A549 (cell line): ENCODE results near the gene TMEM170A. TPM values are rescaled to one million over a fixed set of nuclear protein-coding genes. Genes with fewer than 3 reads are reported as not detected.

Experiments used
- ATAC-seq, 2 experiments: fragments of 200-7000 bp in 1 of 2; fragments of >200 bp in 1 of 2; cut with Nextera tagmentation in 1 of 2; cut with Tn5 transposase in 1 of 2; 3 replicates each; pipeline versions ENCODE4 v1.8.0 to v1.9.1; 2018 to 2020; ENCODE audit warnings: mild to moderate bottlenecking in 1 of 2, moderate library complexity in 1 of 2
- CTCF ChIA-PET: fragments of 300-600 bp; sonication (Branson Sonifier 250); formaldehyde crosslinking; extraction: SDS; loops from one replicate; lab custom pipeline; 2021; ENCODE audit warnings: antibody characterized with exemption, inconsistent platforms; lab: Yijun Ruan, JAX
- POLR2A ChIA-PET: fragments of 350-600 bp; formaldehyde crosslinking; extraction: SDS; loops from one replicate; lab custom pipeline; 2021; ENCODE audit warnings: antibody characterized with exemption, inconsistent platforms; lab: Yijun Ruan, JAX
- DNase-seq, 2 experiments: peaks; one replicate each; pipeline versions ENCODE4 v3.0.0 to v3.0.0-alpha.2; 2011 to 2016; ENCODE audit warnings: low read depth in 1 of 2, low spot score in 1 of 2
- FAIRE-seq: peaks from 2 replicates; lab custom pipeline; 2011; peaks lifted over from hg19 to GRCh38; lab: Jason Lieb, UNC
- H3K27ac ChIP-seq, 2 experiments: fragments of >200 bp; sonication (Bioruptor Twin); formaldehyde crosslinking; 3 replicates each; pipeline ENCODE4 v1.5.1; 2016 to 2017
- H3K4me1 ChIP-seq: fragments of >200 bp; sonication (Bioruptor Twin); formaldehyde crosslinking; 3 replicates; pipeline ENCODE4 v1.6.1; 2016
- H3K4me2 ChIP-seq: fragments of >200 bp; sonication (Bioruptor Twin); formaldehyde crosslinking; 3 replicates; pipeline ENCODE4 v1.6.1; 2016
- H3K4me3 ChIP-seq: fragments of >200 bp; sonication (Bioruptor Twin); formaldehyde crosslinking; 3 replicates; pipeline ENCODE4 v1.5.1; 2016
- H3K9me3 ChIP-seq: fragments of >200 bp; sonication (Bioruptor Twin); formaldehyde crosslinking; 3 replicates; pipeline ENCODE4 v1.6.1; 2016
- BHLHE40 ChIP-seq: IDR thresholded peaks from 2 replicates; pipeline ENCODE4 v1.6.1; 2012; ENCODE audit warnings: low read depth, low read length, inconsistent platforms
- CBX8 ChIP-seq: fragments of 200-600 bp; sonication (generic); IDR thresholded peaks from 2 replicates; pipeline ENCODE4 v1.6.1; 2016
- CEBPB ChIP-seq, 2 experiments: fragments of >200 bp in 1 of 2; sonication (Bioruptor Twin) in 1 of 2; formaldehyde crosslinking in 1 of 2; IDR thresholded peaks; 2 replicates each; pipeline ENCODE4 v1.6.1; 2012 to 2016
- CHD2 ChIP-seq: fragments of 150-350 bp; IDR thresholded peaks from 2 replicates; pipeline ENCODE4 v1.6.1; 2014; ENCODE audit warnings: low read length; ENCODE audit not compliant: partially characterized antibody
- EHMT2 ChIP-seq: fragments of 200-600 bp; sonication (generic); IDR thresholded peaks from 2 replicates; pipeline ENCODE4 v1.6.1; 2016; ENCODE audit warnings: antibody characterized with exemption, low read depth, mild to moderate bottlenecking, moderate library complexity
- EP300 ChIP-seq, 2 experiments: fragments of >200 bp; sonication (Bioruptor Twin); formaldehyde crosslinking; IDR thresholded peaks; 2 replicates in 1 of 2; 3 replicates in 1 of 2; pipeline ENCODE4 v1.6.1; 2016 to 2017
- FOSB ChIP-seq: fragments of 250-450 bp; sonication (Bioruptor Pico); IDR thresholded peaks from 2 replicates; pipeline ENCODE4 v1.5.0; 2020; ENCODE audit warnings: mild to moderate bottlenecking, moderate library complexity
- FOSL2 ChIP-seq, 2 experiments: fragments of 450-650 bp in 1 of 2; fragments of >200 bp in 1 of 2; sonication (Bioruptor Twin) in 1 of 2; formaldehyde crosslinking; IDR thresholded peaks; 2 replicates each; pipeline versions ENCODE4 v1.5.0 to v1.6.1; 2016 to 2020; ENCODE audit warnings: mild to moderate bottlenecking in 1 of 2, moderate library complexity in 1 of 2
- FOXS1 ChIP-seq: fragments of 250-450 bp; sonication (Bioruptor Pico); IDR thresholded peaks from 2 replicates; pipeline ENCODE4 v1.5.0; 2020; ENCODE audit warnings: mild to moderate bottlenecking, moderate library complexity
- JUNB ChIP-seq: fragments of >200 bp; sonication (Bioruptor Twin); formaldehyde crosslinking; IDR thresholded peaks from 2 replicates; pipeline ENCODE4 v1.6.1; 2016
- KDM5A ChIP-seq: fragments of 200-600 bp; sonication (generic); IDR thresholded peaks from 2 replicates; pipeline ENCODE4 v1.6.1; 2016; ENCODE audit warnings: antibody characterized with exemption, mild to moderate bottlenecking
- MAZ ChIP-seq: fragments of 150-350 bp; IDR thresholded peaks from 2 replicates; pipeline ENCODE4 v1.6.1; 2014; ENCODE audit warnings: antibody characterized with exemption, low read depth, low read length, borderline replicate concordance
- POLR2AphosphoS2 ChIP-seq: conservative IDR thresholded peaks from 2 replicates; pipeline ENCODE4 v1.6.1; 2012; ENCODE audit warnings: low read length, improper control_type of control experiment, inconsistent platforms
- RARB ChIP-seq: fragments of 250-450 bp; sonication (Bioruptor Pico); IDR thresholded peaks from 2 replicates; pipeline ENCODE4 v1.8.0; 2021; ENCODE audit warnings: mild to moderate bottlenecking, moderate library complexity
- WGBS: methylation state at CpG from one replicate; pipeline ENCODE4 v1.1.6; 2017; ENCODE audit errors: missing lambda C conversion rate; 5-methylcytosine and 5-hydroxymethylcytosine counted together
- polyA plus RNA-seq, 4 experiments: library from polyadenylated mRNA; depleted of rRNA in 3 of 4; stranded (reverse); fragments of >200 nt; fragmentation: RNase III in 1 of 4; extraction: RNeasy Plus Mini Kit Qiagen cat#74134 plus additional on column Dnase treatment in 1 of 4; gene quantifications; 2 replicates in 3 of 4; 3 replicates in 1 of 4; pipeline ENCODE4 v1.2.3, GENCODE V29; 2011 to 2017
- TF ChIP-seq, protein P1 (sequence below): fragments of >200 bp; sonication (Bioruptor Twin); formaldehyde crosslinking; IDR thresholded peaks from 3 replicates; pipeline ENCODE4 v1.5.1; 2016
- TF ChIP-seq, protein P2 (sequence below): IDR thresholded peaks from 2 replicates; pipeline ENCODE4 v1.6.1; 2012
- TF ChIP-seq, protein P3 (sequence below): fragments of 150-350 bp; IDR thresholded peaks from 2 replicates; pipeline ENCODE4 v1.6.1; 2014; ENCODE audit warnings: low read depth, mild to moderate bottlenecking, low read length
- TF ChIP-seq, protein P4 (sequence below): fragments of 450-650 bp; IDR thresholded peaks from 2 replicates; pipeline ENCODE4 v1.6.1; 2014; ENCODE audit warnings: antibody characterized with exemption
- TF ChIP-seq, protein P5 (sequence below): fragments of >200 bp; sonication (Bioruptor Twin); formaldehyde crosslinking; IDR thresholded peaks from 3 replicates; pipeline ENCODE4 v1.6.1; 2016
- TF ChIP-seq, protein P6 (sequence below): fragments of 250-450 bp; sonication (Bioruptor Pico); IDR thresholded peaks from 2 replicates; pipeline ENCODE4 v1.5.0; 2020; ENCODE audit warnings: low read depth, mild to moderate bottlenecking, moderate library complexity

TMEM170A gene
- polyA plus RNA-seq, 2 of the 4 experiments (the other 2 are of a cell fraction): 13.9 to 21.7 TPM

DNA sequence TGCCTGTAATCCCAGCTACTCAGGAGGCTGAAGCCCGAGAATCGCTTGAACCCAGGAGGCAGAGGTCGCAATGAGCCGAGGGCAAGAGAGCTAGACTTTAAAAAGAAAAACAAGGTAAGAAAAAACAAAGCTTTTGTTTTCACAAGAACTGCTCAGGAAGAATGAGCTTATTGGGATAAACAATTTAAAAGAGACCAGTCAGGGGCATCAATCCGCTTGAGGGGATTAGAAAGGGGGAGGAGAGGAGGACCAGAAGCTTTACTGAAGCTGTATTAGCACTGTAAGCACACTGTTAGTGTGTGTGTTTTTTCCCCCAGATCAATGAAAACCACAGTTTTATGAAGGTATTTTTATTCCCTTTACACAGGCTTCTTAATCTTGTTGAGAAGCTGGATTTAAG lies 8.8 kb downstream of the TMEM170A start:
- H3K4me1 ChIP-seq: no peaks in the 10 kb centered on the region; the same call in 2 of the 3 replicates
- no peak for FAIRE-seq
- 89% methylated on average over 5 of the region's 5 CpGs for WGBS
- no peak for DNase-seq
- no peak for ATAC-seq
- TF ChIP-seq CEBPB (IDR thresholded peaks at IDR 0.05): no peak
- no peak overlapping the region for H3K4me2 ChIP-seq
- H3K4me3 ChIP-seq: no peak overlapping the region
- H3K9me3 ChIP-seq: no peaks in the 10 kb centered on the region
- no peak overlapping the region for H3K27ac ChIP-seq
- ChIA-PET POLR2A (no interaction called here), CTCF (interaction anchor here (0.6 to 4.8 kb wide), 6 partner anchors 8 to 177 kb away, joined by 3 to 37 read pairs (median 4); partner anchors contain the start of gene TMEM170A)

DNA sequence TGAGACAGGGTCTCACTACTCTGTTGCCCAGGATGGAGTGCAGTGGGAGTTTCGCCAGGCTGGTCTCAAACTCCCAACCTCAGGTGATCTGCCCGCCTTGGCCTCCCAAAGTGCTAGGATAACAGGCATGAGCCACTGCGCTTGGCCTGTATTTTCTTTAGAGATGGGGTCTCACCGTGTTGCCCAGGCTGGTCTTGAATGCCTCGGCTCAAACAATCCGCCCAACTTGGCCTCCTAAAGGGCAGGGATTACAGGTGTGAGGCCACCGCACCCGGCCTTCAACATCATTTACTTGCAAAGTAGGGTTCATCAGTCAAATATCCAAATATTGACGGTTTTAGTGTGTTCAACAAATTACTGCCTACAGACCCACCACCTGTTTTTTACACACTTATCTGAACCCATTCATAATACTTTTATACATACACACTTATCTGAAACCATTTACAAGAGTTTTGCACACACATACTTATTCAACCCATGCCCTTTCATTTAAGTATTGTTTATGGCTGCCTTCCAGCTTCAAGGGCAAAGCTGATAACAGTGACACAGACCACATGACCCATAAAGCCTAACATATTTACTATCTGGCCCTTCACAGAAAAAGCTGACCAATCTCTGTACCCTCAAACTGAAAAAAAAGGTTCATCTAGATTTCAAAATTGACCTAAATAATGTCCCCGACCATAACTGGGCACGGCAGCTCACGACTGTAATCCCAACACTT lies 11.9 kb downstream of the TMEM170A start:
- Histone ChIP-seq H3K4me2 (no peak overlapping the region), H3K4me3 (no peak overlapping the region), H3K9me3 (no peaks in the 10 kb centered on the region), H3K4me1 (no peaks in the 10 kb centered on the region)
- WGBS: 96% methylated on average over 12 of the region's 12 CpGs
- FAIRE-seq (no peak), ATAC-seq (no peak)
- TF ChIP-seq CEBPB (IDR thresholded peaks at IDR 0.05) (no peak), BHLHE40 (no peak), RARB (no peak), CHD2 (no peak), CBX8 (no peak), KDM5A (no peak), EHMT2 (no peak), EP300 (IDR thresholded peaks at IDR 0.05) (no peak)
- TF ChIP-seq, protein P1, sequence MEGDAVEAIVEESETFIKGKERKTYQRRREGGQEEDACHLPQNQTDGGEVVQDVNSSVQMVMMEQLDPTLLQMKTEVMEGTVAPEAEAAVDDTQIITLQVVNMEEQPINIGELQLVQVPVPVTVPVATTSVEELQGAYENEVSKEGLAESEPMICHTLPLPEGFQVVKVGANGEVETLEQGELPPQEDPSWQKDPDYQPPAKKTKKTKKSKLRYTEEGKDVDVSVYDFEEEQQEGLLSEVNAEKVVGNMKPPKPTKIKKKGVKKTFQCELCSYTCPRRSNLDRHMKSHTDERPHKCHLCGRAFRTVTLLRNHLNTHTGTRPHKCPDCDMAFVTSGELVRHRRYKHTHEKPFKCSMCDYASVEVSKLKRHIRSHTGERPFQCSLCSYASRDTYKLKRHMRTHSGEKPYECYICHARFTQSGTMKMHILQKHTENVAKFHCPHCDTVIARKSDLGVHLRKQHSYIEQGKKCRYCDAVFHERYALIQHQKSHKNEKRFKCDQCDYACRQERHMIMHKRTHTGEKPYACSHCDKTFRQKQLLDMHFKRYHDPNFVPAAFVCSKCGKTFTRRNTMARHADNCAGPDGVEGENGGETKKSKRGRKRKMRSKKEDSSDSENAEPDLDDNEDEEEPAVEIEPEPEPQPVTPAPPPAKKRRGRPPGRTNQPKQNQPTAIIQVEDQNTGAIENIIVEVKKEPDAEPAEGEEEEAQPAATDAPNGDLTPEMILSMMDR: no peak
- TF ChIP-seq, protein P2, sequence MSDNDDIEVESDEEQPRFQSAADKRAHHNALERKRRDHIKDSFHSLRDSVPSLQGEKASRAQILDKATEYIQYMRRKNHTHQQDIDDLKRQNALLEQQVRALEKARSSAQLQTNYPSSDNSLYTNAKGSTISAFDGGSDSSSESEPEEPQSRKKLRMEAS: no peak
- TF ChIP-seq, all 56 proteins: peak for 0
- POLR2A ChIA-PET: no interaction called here
- CTCF ChIA-PET: interaction anchor here (0.6 to 4.8 kb wide), 4 partner anchors 11 to 1511 kb away, joined by 3 to 37 read pairs (median 5); partner anchors contain the start of gene TMEM170A
- H3K27ac ChIP-seq: no peak overlapping the region
- no peak for DNase-seq

DNA sequence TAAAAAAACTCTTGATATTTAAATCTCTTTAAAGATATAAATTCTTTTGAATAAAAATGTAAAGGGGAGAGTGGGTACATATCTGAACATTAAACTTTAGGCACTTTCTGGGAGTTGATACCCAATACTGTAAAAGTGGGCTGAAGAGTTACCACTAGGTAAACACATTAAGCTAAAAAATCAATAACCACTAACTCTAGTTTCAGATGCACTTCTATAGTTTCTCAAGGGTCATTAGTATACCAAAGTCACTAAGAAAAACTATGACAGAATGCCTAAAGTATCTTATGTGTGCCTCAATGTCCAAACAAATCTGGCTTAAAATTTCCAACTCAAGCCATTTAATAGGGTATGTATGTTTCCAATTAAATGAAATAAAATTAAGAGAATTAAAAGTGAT lies 18.1 kb downstream of the TMEM170A start:
- no peak for FAIRE-seq
- no peak overlapping the region for H3K4me2 ChIP-seq
- CTCF ChIA-PET: interaction anchor here (1.2 to 1.8 kb wide), 3 partner anchors 11 to 71 kb away, joined by 3 to 7 read pairs (median 4); no protein-coding TSS in a partner anchor
- DNase-seq: no peak
- H3K27ac ChIP-seq: no peak overlapping the region
- no peak overlapping the region for H3K4me3 ChIP-seq
- no peaks in the 10 kb centered on the region for H3K4me1 ChIP-seq
- ATAC-seq: no peak
- no peaks in the 10 kb centered on the region for H3K9me3 ChIP-seq
- POLR2A ChIA-PET: no interaction called here
- TF ChIP-seq, protein P3, sequence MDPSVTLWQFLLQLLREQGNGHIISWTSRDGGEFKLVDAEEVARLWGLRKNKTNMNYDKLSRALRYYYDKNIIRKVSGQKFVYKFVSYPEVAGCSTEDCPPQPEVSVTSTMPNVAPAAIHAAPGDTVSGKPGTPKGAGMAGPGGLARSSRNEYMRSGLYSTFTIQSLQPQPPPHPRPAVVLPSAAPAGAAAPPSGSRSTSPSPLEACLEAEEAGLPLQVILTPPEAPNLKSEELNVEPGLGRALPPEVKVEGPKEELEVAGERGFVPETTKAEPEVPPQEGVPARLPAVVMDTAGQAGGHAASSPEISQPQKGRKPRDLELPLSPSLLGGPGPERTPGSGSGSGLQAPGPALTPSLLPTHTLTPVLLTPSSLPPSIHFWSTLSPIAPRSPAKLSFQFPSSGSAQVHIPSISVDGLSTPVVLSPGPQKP: no peak
- TF ChIP-seq, protein P4, sequence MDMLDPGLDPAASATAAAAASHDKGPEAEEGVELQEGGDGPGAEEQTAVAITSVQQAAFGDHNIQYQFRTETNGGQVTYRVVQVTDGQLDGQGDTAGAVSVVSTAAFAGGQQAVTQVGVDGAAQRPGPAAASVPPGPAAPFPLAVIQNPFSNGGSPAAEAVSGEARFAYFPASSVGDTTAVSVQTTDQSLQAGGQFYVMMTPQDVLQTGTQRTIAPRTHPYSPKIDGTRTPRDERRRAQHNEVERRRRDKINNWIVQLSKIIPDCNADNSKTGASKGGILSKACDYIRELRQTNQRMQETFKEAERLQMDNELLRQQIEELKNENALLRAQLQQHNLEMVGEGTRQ: no peak
- TF ChIP-seq FOXS1 (CRISPR knock-in tag) (no peak), JUNB (no peak), FOSB (CRISPR knock-in tag) (no peak), POLR2AphosphoS2 (no peak), MAZ (no peak), EHMT2 (no peak), FOSL2 (IDR thresholded peaks at IDR 0.05) (no peak), FOSL2 (CRISPR knock-in tag; IDR thresholded peaks at IDR 0.05) (no peak)
- TF ChIP-seq, protein P5, sequence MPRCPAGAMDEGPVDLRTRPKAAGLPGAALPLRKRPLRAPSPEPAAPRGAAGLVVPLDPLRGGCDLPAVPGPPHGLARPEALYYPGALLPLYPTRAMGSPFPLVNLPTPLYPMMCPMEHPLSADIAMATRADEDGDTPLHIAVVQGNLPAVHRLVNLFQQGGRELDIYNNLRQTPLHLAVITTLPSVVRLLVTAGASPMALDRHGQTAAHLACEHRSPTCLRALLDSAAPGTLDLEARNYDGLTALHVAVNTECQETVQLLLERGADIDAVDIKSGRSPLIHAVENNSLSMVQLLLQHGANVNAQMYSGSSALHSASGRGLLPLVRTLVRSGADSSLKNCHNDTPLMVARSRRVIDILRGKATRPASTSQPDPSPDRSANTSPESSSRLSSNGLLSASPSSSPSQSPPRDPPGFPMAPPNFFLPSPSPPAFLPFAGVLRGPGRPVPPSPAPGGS: no peak
- TF ChIP-seq, protein P6, sequence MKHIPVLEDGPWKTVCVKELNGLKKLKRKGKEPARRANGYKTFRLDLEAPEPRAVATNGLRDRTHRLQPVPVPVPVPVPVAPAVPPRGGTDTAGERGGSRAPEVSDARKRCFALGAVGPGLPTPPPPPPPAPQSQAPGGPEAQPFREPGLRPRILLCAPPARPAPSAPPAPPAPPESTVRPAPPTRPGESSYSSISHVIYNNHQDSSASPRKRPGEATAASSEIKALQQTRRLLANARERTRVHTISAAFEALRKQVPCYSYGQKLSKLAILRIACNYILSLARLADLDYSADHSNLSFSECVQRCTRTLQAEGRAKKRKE (CRISPR knock-in tag): no peak
- TF ChIP-seq, protein P1: no peak
